ENCODE results near the gene NQO2. TPM values are rescaled to one million over a fixed set of nuclear protein-coding genes. Genes with fewer than 3 reads are reported as not detected.
"Not testable (repeated sequence)": the region's sequence is repeated elsewhere in the genome, so short reads cannot be mapped to it uniquely, and the experiment has no call there.

NQO2 gene
- polyA plus RNA-seq, 1 of the 3 experiments (the other 2 are of a cell fraction), result 19.2 TPM

DNA sequence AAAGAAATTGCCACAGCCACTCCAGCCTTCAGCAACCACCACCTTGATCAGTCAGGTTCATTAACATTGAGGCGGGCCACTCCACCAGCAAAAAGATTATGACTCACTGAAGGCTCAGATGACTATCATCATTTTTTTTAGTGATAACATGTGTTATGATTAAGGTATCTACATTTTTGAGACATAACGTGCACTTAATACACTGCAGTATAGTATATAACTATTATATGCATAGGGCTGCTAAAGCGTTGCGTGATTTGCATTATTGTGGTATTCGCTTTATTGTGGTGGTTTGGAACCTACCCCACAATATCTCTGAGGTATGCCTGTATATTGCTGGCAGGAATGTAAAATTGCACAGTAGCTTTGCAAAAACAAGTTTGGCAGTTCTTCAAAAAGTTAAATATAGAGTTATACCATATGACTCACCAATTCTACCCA, 61.8 kb downstream of the NQO2 start:
- no peak overlapping the region for H3K4me3 ChIP-seq (ENCODE audit: low read depth in 2 of 2, low read length in 1 of 2)
- H3K9me2 ChIP-seq, result no peaks in the 10 kb centered on the region
- H3K27me3 ChIP-seq (ENCODE audit: insufficient read depth), result no peaks in the 10 kb centered on the region
- no peaks in the 10 kb centered on the region for H3K9me3 ChIP-seq
- H3K27ac ChIP-seq (ENCODE audit: low read depth in 2 of 2, low read length in 1 of 2), result no peak overlapping the region
- H3K4me1 ChIP-seq (ENCODE audit: control insufficient read depth in 1 of 2, insufficient read depth in 2 of 2, low read depth in 1 of 2, low read length in 1 of 2), result peaks cover 0 to 2% of the 10 kb centered on the region in 2 experiments; a peak in 1 of 4 replicates
- no peaks in the 10 kb centered on the region for H4K20me1 ChIP-seq (ENCODE audit: insufficient read depth)
- no peak for DNase-seq
- H3K79me2 ChIP-seq (ENCODE audit: insufficient read depth), result 0 out of 2 replicates have a peak, but pooled peaks cover 2% of the 10 kb centered on the region
- H2AFZ ChIP-seq (ENCODE audit: low read depth), result no peak overlapping the region
- H3F3A ChIP-seq (replicated peaks; ENCODE audit: insufficient read depth), result peaks cover 21% of the 10 kb centered on the region
- H3K9ac ChIP-seq, result no peak overlapping the region
- POLR2A ChIA-PET, result no interaction called here
- no peaks in the 10 kb centered on the region for H3K36me3 ChIP-seq (replicated peaks in 1 of 2; ENCODE audit: control insufficient read depth in 1 of 2, insufficient read depth in 2 of 2, low read length in 1 of 2)
- H3K4me2 ChIP-seq, result no peak overlapping the region
- TF ChIP-seq, protein P1, sequence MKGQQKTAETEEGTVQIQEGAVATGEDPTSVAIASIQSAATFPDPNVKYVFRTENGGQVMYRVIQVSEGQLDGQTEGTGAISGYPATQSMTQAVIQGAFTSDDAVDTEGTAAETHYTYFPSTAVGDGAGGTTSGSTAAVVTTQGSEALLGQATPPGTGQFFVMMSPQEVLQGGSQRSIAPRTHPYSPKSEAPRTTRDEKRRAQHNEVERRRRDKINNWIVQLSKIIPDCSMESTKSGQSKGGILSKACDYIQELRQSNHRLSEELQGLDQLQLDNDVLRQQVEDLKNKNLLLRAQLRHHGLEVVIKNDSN (IDR thresholded peaks at IDR 0.05; ENCODE audit: borderline replicate concordance, low read depth), result no peak
- TF ChIP-seq TCF12 (IDR thresholded peaks at IDR 0.05) (peak; percentile 88), NFIC (IDR thresholded peaks at IDR 0.05; ENCODE audit: borderline replicate concordance) (peak; percentile 88), ELF1 (IDR thresholded peaks at IDR 0.05) (no peak), FOXJ3 (CRISPR knock-in tag; IDR thresholded peaks at IDR 0.05) (no peak), RAD21 (IDR thresholded peaks at IDR 0.05; ENCODE audit: low read length) (no peak), JUND (IDR thresholded peaks at IDR 0.05) (peak; percentile 73), CHD2 (IDR thresholded peaks at IDR 0.05; ENCODE audit: low read length, partially characterized antibody) (no peak), EZH2phosphoT487 (IDR thresholded peaks at IDR 0.05; ENCODE audit: borderline replicate concordance, low read depth) (no peak), TEAD4 (IDR thresholded peaks at IDR 0.05; ENCODE audit: borderline replicate concordance, insufficient read depth) (peak; percentile 83; the same call in 1 of the 2 replicates), SIN3A (IDR thresholded peaks at IDR 0.05; ENCODE audit: borderline replicate concordance, low read depth, low read length) (no peak), GATA2 (CRISPR knock-in tag; IDR thresholded peaks at IDR 0.05) (no peak), EP300 (IDR thresholded peaks at IDR 0.05; ENCODE audit: borderline replicate concordance in 1 of 2, low read depth in 1 of 2, low read length in 1 of 2) (peak in 1 of 2 experiments; percentile 56; a peak in 1 of 4 replicates), MEF2A (IDR thresholded peaks at IDR 0.05; ENCODE audit: borderline replicate concordance, low read depth) (peak; percentile 82), RFX5 (IDR thresholded peaks at IDR 0.05; ENCODE audit: low read length) (no peak), FOSL2 (IDR thresholded peaks at IDR 0.05; ENCODE audit: borderline replicate concordance, low read depth) (peak; percentile 75; the same call in 1 of the 2 replicates)
- TF ChIP-seq, protein P2, sequence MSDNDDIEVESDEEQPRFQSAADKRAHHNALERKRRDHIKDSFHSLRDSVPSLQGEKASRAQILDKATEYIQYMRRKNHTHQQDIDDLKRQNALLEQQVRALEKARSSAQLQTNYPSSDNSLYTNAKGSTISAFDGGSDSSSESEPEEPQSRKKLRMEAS (IDR thresholded peaks at IDR 0.05; ENCODE audit: low read depth), result 0 out of 2 replicates have a peak, but pooled peaks have one; percentile 14
- TF ChIP-seq, protein P3, sequence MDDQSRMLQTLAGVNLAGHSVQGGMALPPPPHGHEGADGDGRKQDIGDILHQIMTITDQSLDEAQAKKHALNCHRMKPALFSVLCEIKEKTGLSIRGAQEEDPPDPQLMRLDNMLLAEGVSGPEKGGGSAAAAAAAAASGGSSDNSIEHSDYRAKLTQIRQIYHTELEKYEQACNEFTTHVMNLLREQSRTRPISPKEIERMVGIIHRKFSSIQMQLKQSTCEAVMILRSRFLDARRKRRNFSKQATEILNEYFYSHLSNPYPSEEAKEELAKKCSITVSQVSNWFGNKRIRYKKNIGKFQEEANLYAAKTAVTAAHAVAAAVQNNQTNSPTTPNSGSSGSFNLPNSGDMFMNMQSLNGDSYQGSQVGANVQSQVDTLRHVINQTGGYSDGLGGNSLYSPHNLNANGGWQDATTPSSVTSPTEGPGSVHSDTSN (IDR thresholded peaks at IDR 0.05), result peak; percentile 53
- TF ChIP-seq, protein P4, sequence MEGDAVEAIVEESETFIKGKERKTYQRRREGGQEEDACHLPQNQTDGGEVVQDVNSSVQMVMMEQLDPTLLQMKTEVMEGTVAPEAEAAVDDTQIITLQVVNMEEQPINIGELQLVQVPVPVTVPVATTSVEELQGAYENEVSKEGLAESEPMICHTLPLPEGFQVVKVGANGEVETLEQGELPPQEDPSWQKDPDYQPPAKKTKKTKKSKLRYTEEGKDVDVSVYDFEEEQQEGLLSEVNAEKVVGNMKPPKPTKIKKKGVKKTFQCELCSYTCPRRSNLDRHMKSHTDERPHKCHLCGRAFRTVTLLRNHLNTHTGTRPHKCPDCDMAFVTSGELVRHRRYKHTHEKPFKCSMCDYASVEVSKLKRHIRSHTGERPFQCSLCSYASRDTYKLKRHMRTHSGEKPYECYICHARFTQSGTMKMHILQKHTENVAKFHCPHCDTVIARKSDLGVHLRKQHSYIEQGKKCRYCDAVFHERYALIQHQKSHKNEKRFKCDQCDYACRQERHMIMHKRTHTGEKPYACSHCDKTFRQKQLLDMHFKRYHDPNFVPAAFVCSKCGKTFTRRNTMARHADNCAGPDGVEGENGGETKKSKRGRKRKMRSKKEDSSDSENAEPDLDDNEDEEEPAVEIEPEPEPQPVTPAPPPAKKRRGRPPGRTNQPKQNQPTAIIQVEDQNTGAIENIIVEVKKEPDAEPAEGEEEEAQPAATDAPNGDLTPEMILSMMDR (IDR thresholded peaks at IDR 0.05), result peak; percentile 50
- TF ChIP-seq, protein P5, sequence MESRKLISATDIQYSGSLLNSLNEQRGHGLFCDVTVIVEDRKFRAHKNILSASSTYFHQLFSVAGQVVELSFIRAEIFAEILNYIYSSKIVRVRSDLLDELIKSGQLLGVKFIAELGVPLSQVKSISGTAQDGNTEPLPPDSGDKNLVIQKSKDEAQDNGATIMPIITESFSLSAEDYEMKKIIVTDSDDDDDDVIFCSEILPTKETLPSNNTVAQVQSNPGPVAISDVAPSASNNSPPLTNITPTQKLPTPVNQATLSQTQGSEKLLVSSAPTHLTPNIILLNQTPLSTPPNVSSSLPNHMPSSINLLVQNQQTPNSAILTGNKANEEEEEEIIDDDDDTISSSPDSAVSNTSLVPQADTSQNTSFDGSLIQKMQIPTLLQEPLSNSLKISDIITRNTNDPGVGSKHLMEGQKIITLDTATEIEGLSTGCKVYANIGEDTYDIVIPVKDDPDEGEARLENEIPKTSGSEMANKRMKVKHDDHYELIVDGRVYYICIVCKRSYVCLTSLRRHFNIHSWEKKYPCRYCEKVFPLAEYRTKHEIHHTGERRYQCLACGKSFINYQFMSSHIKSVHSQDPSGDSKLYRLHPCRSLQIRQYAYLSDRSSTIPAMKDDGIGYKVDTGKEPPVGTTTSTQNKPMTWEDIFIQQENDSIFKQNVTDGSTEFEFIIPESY (IDR thresholded peaks at IDR 0.05; ENCODE audit: borderline replicate concordance, low read depth), result 0 out of 2 replicates have a peak, but pooled peaks have one; percentile 30
- WGBS (ENCODE audit: low lambda C conversion rate), result 26% methylated on average over 5 of the region's 5 CpGs
- CTCF ChIA-PET, result interaction anchor here (0.7 to 1.9 kb wide), 4 partner anchors 12 to 109 kb away, joined by 3 to 9 read pairs (median 4); partner anchors contain the start of gene NQO2

DNA sequence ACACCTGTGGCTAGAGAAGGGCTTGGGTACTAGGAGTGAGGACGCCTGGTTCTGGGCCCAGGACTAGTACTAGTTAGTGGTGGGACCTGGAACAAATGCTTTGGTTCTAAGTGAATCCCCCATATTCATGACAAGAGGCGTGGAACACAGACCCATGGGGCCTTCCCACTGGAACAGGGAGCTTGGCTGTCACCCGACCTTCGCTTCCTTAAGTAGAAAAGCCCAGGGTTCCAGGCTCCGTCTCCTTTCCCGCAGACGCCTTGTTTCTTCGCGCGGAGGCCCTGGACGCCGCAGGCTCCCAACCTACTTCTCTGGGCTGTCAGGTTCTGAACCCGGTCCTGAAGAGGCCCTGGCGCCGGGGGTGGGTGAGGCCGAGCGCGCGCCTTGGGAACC, 63.6 kb downstream of the NQO2 start:
- POLR2A ChIA-PET, result interaction anchor here (0.9 to 1.3 kb wide), 2 partner anchors 74 to 184 kb away, joined by 3 to 14 read pairs; no protein-coding TSS in a partner anchor

More for the DNA sequence above, 63.6 kb downstream of the NQO2 start:
- Histone ChIP-seq H3K79me2 (ENCODE audit: insufficient read depth) (peaks cover 18% of the 10 kb centered on the region), H3K4me2 (peak overlapping the region; percentile 92; the same call in 1 of the 2 replicates), H3F3A (replicated peaks; ENCODE audit: insufficient read depth) (peaks cover 21% of the 10 kb centered on the region), H2AFZ (ENCODE audit: low read depth) (peak overlapping the region; percentile 75; the same call in 1 of the 2 replicates), H3K4me3 (ENCODE audit: low read depth in 2 of 2, low read length in 1 of 2) (peak overlapping the region; percentile 72 to 86), H3K27ac (ENCODE audit: low read depth in 2 of 2, low read length in 1 of 2) (peak overlapping the region in 1 of 2 experiments; percentile 41; a peak in 1 of 4 replicates)
- H3K9me2 ChIP-seq; H3K9ac ChIP-seq; H3K27me3 ChIP-seq (ENCODE audit: insufficient read depth); DNase-seq; H3K9me3 ChIP-seq; H3K4me1 ChIP-seq (ENCODE audit: control insufficient read depth in 1 of 2, insufficient read depth in 2 of 2, low read depth in 1 of 2, low read length in 1 of 2); H3K36me3 ChIP-seq (replicated peaks in 1 of 2; ENCODE audit: control insufficient read depth in 1 of 2, insufficient read depth in 2 of 2, low read length in 1 of 2); H4K20me1 ChIP-seq (ENCODE audit: insufficient read depth): not testable (repeated sequence)
- 40% methylated on average over 1 of the region's 19 CpGs for WGBS (ENCODE audit: low lambda C conversion rate)
- CTCF ChIA-PET, result interaction anchor here (0.9 to 1.9 kb wide), 6 partner anchors 10 to 111 kb away, joined by 3 to 9 read pairs (median 5); no protein-coding TSS in a partner anchor
